ENCODE measurements around the gene MRPL50. TPM values are rescaled to one million over a fixed set of nuclear protein-coding genes. Genes with fewer than 3 reads are reported as not detected.

The MRPL50 gene
- total RNA-seq, 2 donors from 2014 or later = 9.5 to 16.3 TPM

DNA sequence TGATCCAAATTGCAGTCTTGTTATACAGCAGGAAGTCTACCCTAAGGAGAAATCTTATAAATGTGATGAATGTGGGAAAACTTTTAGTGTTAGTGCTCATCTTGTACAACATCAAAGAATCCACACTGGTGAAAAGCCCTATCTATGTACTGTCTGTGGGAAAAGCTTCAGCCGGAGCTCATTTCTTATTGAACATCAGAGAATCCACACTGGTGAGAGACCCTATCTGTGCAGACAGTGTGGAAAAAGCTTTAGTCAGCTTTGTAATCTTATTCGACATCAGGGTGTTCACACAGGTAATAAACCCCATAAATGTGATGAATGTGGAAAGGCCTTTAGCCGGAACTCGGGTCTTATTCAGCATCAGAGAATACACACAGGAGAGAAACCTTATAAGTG, 10.7 kb upstream of the MRPL50 start:
- Histone ChIP-seq H3K4me3 (peak overlapping the region; percentile 30), H3K27ac (no peak overlapping the region), H3K9me3 (peaks cover 96% of the 10 kb centered on the region), H3K4me1 (ENCODE audit: control insufficient read depth in 1 of 2, low read depth in 2 of 2) (no peaks in the 10 kb centered on the region), H3K27me3 (replicated peaks; ENCODE audit: insufficient read depth) (no peaks in the 10 kb centered on the region), H3K36me3 (peaks cover 53% of the 10 kb centered on the region)
- ATAC-seq (ENCODE audit: insufficient number of reproducible peaks, low FRiP score, low read depth) (no peak), DNase-seq (ENCODE audit: low spot score) (no peak)
- TF ChIP-seq, protein P1, sequence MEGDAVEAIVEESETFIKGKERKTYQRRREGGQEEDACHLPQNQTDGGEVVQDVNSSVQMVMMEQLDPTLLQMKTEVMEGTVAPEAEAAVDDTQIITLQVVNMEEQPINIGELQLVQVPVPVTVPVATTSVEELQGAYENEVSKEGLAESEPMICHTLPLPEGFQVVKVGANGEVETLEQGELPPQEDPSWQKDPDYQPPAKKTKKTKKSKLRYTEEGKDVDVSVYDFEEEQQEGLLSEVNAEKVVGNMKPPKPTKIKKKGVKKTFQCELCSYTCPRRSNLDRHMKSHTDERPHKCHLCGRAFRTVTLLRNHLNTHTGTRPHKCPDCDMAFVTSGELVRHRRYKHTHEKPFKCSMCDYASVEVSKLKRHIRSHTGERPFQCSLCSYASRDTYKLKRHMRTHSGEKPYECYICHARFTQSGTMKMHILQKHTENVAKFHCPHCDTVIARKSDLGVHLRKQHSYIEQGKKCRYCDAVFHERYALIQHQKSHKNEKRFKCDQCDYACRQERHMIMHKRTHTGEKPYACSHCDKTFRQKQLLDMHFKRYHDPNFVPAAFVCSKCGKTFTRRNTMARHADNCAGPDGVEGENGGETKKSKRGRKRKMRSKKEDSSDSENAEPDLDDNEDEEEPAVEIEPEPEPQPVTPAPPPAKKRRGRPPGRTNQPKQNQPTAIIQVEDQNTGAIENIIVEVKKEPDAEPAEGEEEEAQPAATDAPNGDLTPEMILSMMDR (IDR thresholded peaks at IDR 0.05) = no peak

DNA sequence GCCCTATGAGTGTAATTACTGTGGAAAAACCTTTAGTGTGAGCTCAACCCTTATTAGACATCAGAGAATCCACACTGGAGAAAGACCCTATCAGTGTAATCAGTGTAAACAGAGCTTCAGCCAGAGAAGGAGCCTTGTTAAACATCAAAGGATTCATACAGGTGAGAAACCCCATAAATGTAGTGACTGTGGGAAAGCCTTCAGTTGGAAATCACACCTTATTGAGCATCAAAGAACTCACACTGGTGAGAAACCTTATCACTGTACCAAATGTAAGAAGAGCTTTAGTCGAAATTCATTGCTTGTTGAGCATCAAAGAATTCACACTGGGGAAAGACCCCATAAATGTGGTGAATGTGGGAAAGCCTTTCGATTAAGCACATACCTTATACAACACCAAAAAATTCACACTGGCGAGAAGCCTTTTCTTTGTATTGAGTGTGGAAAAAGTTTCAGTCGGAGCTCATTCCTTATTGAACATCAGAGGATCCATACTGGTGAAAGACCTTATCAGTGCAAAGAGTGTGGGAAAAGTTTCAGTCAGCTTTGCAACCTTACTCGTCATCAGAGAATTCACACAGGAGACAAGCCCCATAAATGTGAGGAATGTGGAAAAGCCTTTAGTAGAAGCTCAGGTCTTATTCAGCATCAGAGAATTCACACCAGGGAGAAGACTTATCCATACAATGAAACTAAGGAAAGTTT, 10.1 kb upstream of the MRPL50 start:
- Histone ChIP-seq H3K4me3 (peak overlapping the region; percentile 30), H3K27me3 (replicated peaks; ENCODE audit: insufficient read depth) (no peaks in the 10 kb centered on the region), H3K27ac (no peak overlapping the region), H3K4me1 (ENCODE audit: control insufficient read depth in 1 of 2, low read depth in 2 of 2) (no peaks in the 10 kb centered on the region), H3K36me3 (peaks cover 59% of the 10 kb centered on the region), H3K9me3 (peaks cover 96% of the 10 kb centered on the region)
- TF ChIP-seq, protein P1 (IDR thresholded peaks at IDR 0.05) = no peak
- DNase-seq (ENCODE audit: low spot score) = no peak
- no peak for ATAC-seq (ENCODE audit: insufficient number of reproducible peaks, low FRiP score, low read depth)

DNA sequence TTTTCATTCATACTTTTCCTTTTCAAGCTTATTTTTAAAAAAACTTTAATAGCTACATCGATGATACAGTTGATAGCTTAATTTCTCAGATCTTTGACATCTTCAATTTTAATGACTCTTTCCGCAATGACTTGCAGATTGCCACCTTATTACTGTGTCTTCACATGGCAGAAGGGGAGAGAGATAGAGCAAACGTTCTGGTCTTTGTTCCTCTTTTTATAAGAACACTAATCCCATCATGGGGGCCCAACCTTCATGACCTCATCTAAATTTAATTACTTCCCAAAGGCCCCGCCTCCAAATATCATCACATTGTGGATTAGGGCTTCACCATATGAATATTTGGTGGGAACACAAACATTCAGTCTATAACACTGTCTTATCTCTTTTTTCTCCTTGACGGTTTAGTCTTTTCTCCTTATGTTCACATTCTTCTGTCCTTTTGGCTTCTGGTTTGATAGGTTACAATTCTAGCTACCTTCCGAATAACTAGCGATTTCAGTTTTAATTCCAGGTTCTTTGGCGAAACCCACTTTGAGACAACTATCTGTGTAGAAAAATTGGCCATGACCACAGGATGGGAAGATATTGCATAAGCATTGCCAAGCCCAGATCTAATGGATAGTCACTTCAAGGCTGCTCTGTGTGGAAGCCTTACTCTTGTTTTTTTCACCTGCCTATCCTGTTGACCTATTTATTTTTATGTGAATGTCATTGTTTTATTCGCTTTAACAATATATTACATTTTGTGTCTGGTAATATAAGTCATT, 5.3 kb upstream of the MRPL50 start:
- peaks cover 4 to 23% of the 10 kb centered on the region in 2 donors for H3K4me1 ChIP-seq (ENCODE audit: control insufficient read depth in 1 of 2, low read depth in 2 of 2)
- ATAC-seq (ENCODE audit: insufficient number of reproducible peaks, low FRiP score, low read depth) = no peak
- no peak overlapping the region for H3K4me3 ChIP-seq
- TF ChIP-seq, protein P1 (IDR thresholded peaks at IDR 0.05) = no peak
- no peaks in the 10 kb centered on the region for H3K27me3 ChIP-seq (replicated peaks; ENCODE audit: insufficient read depth)
- DNase-seq (ENCODE audit: low spot score) = no peak
- H3K9me3 ChIP-seq = peaks cover 47% of the 10 kb centered on the region
- peaks cover 76% of the 10 kb centered on the region for H3K36me3 ChIP-seq
- no peak overlapping the region for H3K27ac ChIP-seq

DNA sequence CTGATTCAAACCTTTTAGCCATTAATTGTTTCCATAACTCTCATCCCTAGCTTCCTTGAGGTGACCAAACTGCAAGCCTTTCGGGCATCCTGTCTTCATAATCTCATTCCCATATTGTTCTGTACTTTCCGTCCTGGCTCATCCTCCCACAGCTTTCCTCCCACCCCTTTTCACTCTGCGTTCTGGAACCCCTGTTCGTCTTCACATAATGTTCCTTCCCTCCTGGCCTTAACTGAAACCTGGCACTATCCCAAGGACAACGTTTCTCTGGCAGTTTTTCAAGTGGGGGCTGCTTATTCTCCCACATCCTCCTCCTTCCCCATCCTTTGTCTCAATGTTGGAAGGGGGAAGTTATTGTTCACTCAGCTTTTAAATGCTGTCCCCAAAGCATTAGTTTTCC, 1.7 kb upstream of the MRPL50 start:
- H3K36me3 ChIP-seq = peaks cover 42% of the 10 kb centered on the region
- TF ChIP-seq, protein P1 (IDR thresholded peaks at IDR 0.05) = no peak
- H3K4me1 ChIP-seq (ENCODE audit: control insufficient read depth in 1 of 2, low read depth in 2 of 2) = peaks cover 13 to 41% of the 10 kb centered on the region in 2 donors
- H3K9me3 ChIP-seq = peaks cover 12% of the 10 kb centered on the region
- DNase-seq (ENCODE audit: low spot score) = no peak
- ATAC-seq (ENCODE audit: insufficient number of reproducible peaks, low FRiP score, low read depth) = no peak
- H3K27ac ChIP-seq = no peak overlapping the region
- no peaks in the 10 kb centered on the region for H3K27me3 ChIP-seq (replicated peaks; ENCODE audit: insufficient read depth)
- peak overlapping the region; percentile 89 for H3K4me3 ChIP-seq

DNA sequence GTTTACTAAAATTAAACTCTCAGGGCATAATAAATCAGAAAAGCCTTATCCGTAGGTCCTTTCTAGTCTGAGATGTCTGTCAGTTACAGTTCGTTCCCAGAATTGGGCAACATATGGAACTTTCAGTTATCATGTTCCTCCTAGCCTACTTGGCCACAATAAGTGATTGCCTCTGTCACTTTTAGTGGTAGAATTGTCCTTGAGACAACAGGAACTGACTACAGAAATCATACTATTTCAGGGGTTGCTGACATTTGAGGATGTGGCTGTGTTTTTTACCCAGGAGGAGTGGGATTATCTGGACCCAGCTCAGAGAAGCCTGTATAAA, 1.2 kb upstream of the MRPL50 start:
- H3K9me3 ChIP-seq = peaks cover 7% of the 10 kb centered on the region
- H3K4me3 ChIP-seq = peak overlapping the region; percentile 89
- DNase-seq (ENCODE audit: low spot score) (no peak), ATAC-seq (ENCODE audit: insufficient number of reproducible peaks, low FRiP score, low read depth) (no peak)
- H3K36me3 ChIP-seq = peaks cover 37% of the 10 kb centered on the region
- H3K27ac ChIP-seq = peak overlapping the region; percentile 61 to 79
- peaks cover 13 to 41% of the 10 kb centered on the region in 2 donors for H3K4me1 ChIP-seq (ENCODE audit: control insufficient read depth in 1 of 2, low read depth in 2 of 2)
- no peaks in the 10 kb centered on the region for H3K27me3 ChIP-seq (replicated peaks; ENCODE audit: insufficient read depth)
- TF ChIP-seq, protein P1 (IDR thresholded peaks at IDR 0.05) = no peak
